ENCODE data around the gene BNC2. TPM values are rescaled to one million over a fixed set of nuclear protein-coding genes. Genes with fewer than 3 reads are reported as not detected.

The BNC2 gene
- total RNA-seq, 2 experiments from 2014 or later: not detected

- no peak overlapping the region for H3K27ac Mint-ChIP-seq
- no peak for TF ChIP-seq CTCF (IDR thresholded peaks at IDR 0.05)
- peaks cover 2% of the 10 kb centered on the region for H3K9me3 Mint-ChIP-seq
- no peaks in the 10 kb centered on the region for H3K36me3 Mint-ChIP-seq (ENCODE audit: low read depth)
- Histone ChIP-seq H3K4me1 (ENCODE audit: insufficient read depth, low read length) (no peaks in the 10 kb centered on the region), H3K27me3 (ENCODE audit: control insufficient read depth in 1 of 2, insufficient read depth in 2 of 2, low read length in 2 of 2) (no peaks in the 10 kb centered on the region), H3K9me3 (ENCODE audit: control insufficient read depth in 1 of 2, insufficient read depth in 1 of 2, low read length in 2 of 2) (peaks cover 0 to 4% of the 10 kb centered on the region in 2 experiments), H3K36me3 (ENCODE audit: insufficient read depth, low read length) (no peaks in the 10 kb centered on the region), H3K4me3 (ENCODE audit: low read length) (no peak overlapping the region), H3K27ac (ENCODE audit: low read depth in 1 of 2, low read length in 2 of 2) (no peak overlapping the region)
- no peak overlapping the region for H3K4me3 Mint-ChIP-seq
- H3K4me1 Mint-ChIP-seq (ENCODE audit: low read depth): no peaks in the 10 kb centered on the region
- intact Hi-C loops (cut with DNase I, micrococcal nuclease): no loop called here
- DNase-seq (no peak), ATAC-seq (ENCODE audit: poor library complexity) (no peak)
- POLR2A ChIA-PET: no interaction called here
- no peaks in the 10 kb centered on the region for H3K27me3 Mint-ChIP-seq
- CTCF ChIA-PET: no interaction called here
Measured at GRCh38 chr9:16763946-16764345, 106.5 kb downstream of the BNC2 start.

- peaks cover 0 to 17% of the 10 kb centered on the region in 2 experiments for H3K9me3 ChIP-seq (ENCODE audit: control insufficient read depth in 1 of 2, insufficient read depth in 1 of 2, low read length in 2 of 2)
- Mint-ChIP-seq H3K9me3 (peaks cover 2% of the 10 kb centered on the region), H3K27ac (no peak overlapping the region), H3K36me3 (ENCODE audit: low read depth) (no peaks in the 10 kb centered on the region), H3K27me3 (no peaks in the 10 kb centered on the region), H3K4me1 (ENCODE audit: low read depth) (no peaks in the 10 kb centered on the region), H3K4me3 (no peak overlapping the region)
- ATAC-seq (ENCODE audit: poor library complexity) (no peak), DNase-seq (no peak)
- no peak for TF ChIP-seq CTCF (IDR thresholded peaks at IDR 0.05)
- H3K27ac ChIP-seq (ENCODE audit: low read depth in 1 of 2, low read length in 2 of 2): no peak overlapping the region
- H3K4me3 ChIP-seq (ENCODE audit: low read length): no peak overlapping the region
- intact Hi-C loops (cut with DNase I, micrococcal nuclease): no loop called here
- H3K36me3 ChIP-seq (ENCODE audit: insufficient read depth, low read length): no peaks in the 10 kb centered on the region
- no peaks in the 10 kb centered on the region for H3K27me3 ChIP-seq (ENCODE audit: control insufficient read depth in 1 of 2, insufficient read depth in 2 of 2, low read length in 2 of 2)
- POLR2A ChIA-PET: no interaction called here
- CTCF ChIA-PET: no interaction called here
- no peaks in the 10 kb centered on the region for H3K4me1 ChIP-seq (ENCODE audit: insufficient read depth, low read length)
Measured at GRCh38 chr9:16755467-16756160, 114.9 kb downstream of the BNC2 start.

GRCh38 chr9:16754662-16755061 is 115.8 kb downstream of the BNC2 start:
- ChIA-PET POLR2A (no interaction called here), CTCF (no interaction called here)
- peaks cover 2% of the 10 kb centered on the region for H3K9me3 Mint-ChIP-seq
- Histone ChIP-seq H3K4me1 (ENCODE audit: insufficient read depth, low read length) (no peaks in the 10 kb centered on the region), H3K9me3 (ENCODE audit: control insufficient read depth in 1 of 2, insufficient read depth in 1 of 2, low read length in 2 of 2) (peaks cover 0 to 14% of the 10 kb centered on the region in 2 experiments), H3K4me3 (ENCODE audit: low read length) (no peak overlapping the region), H3K36me3 (ENCODE audit: insufficient read depth, low read length) (no peaks in the 10 kb centered on the region), H3K27me3 (ENCODE audit: control insufficient read depth in 1 of 2, insufficient read depth in 2 of 2, low read length in 2 of 2) (no peaks in the 10 kb centered on the region), H3K27ac (ENCODE audit: low read depth in 1 of 2, low read length in 2 of 2) (no peak overlapping the region)
- no peak overlapping the region for H3K27ac Mint-ChIP-seq
- no peaks in the 10 kb centered on the region for H3K27me3 Mint-ChIP-seq
- H3K4me1 Mint-ChIP-seq (ENCODE audit: low read depth): no peaks in the 10 kb centered on the region
- no peak for DNase-seq
- intact Hi-C loops (cut with DNase I, micrococcal nuclease): no loop called here
- no peak overlapping the region for H3K4me3 Mint-ChIP-seq
- no peak for ATAC-seq (ENCODE audit: poor library complexity)
- TF ChIP-seq CTCF (IDR thresholded peaks at IDR 0.05): no peak
- no peaks in the 10 kb centered on the region for H3K36me3 Mint-ChIP-seq (ENCODE audit: low read depth)
